Stimulated activated CD8-positive, alpha-beta memory T cell treated with anti-CD3 and anti-CD28 coated beads, Interleukin-15, amount 100 ng/mL, for 1 hour (primary cell): ENCODE results near the gene GJA4.
"Not testable (repeated sequence)": the region's sequence is repeated elsewhere in the genome, so short reads cannot be mapped to it uniquely, and the experiment has no call there.

Experiments used
- DNase-seq: peaks from one replicate; pipeline ENCODE4 v3.0.0-alpha.2; 2020; ENCODE audit warnings: low read depth

GJA4 gene

DNA sequence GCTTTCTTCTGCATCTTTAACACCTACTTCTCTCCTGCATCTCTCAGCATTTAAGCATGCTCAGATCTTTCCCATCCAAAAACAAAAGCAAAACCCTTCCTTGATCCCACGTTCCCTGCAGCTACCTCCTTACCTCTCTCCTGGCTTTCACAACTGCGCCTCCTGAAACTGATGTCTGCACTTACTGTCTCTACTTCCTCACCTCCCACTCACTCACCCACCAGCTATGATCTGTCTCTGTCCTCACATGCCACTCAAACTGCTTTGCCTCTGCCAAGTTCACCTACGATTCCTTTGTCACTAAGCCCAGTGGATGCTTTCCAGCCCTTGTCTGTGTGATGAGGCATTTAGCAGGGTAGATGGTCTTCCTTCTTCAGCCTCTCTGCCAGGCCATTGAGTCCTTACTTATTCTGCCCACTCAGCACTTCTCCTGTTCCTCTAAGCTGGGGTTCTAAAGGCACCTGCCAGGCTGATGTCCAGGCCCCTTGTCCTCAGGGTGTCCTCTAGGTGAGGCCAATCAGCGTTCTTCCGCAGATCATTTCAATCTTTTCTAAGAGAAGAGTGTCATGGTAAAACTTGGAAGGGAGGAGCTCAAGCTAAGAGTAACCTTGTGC is 21.8 kb upstream of the GJA4 start:
- no peak for DNase-seq

DNA sequence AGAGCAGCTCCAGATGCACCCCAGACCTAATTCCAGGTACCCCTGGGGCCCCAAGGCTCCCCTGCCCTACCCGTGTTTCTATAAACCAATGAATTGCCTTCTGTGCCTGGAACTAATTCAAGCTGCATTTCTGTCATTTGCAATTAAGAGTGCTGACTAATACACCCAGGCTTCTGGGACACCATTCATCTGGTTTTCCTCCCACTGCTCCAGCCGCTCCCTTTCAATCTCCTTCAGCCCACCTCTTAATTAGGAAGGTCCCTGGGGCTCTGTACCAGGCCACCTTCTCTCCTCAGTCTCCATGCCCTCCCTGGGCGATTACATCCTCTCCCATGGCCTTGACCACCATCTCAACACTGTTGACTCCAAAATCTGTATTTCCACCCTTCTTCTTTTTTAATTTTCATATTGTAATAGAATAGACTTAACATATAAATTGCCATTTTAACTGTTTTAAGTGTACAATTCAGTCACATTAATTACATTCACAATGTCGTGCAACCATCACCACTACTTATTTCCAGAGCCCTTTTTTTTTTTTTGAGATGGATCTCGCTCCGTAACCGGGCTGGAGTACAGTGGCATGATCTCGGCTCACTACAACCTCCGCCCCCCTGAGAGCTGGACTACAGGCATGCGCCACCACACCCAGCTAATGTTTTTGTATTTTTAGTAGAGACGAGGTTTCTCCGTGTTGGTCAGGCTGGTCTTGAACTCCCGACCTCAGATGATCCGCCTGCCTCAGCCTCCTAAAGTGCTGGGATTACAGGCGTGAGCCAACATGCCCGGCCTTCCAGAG is 21.0 kb upstream of the GJA4 start:
- DNase-seq, result no peak

DNA sequence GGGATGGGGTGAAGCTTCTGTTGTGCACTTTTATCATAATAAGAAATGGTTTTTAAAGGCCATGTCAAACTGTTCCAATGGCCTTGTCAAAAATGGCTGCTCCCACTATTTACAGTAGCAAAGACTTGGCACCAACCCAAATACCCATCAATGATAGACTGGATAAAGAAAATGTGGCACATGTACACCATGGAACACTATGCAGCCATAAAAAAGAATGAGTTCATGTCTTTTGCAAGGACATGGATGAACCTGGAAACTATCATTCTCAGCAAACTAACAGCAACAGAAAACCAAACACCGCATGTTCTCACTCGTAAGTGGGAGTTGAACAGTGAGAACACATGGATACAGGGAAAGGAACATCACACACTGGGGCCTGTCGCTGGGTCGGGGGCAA is 19.7 kb upstream of the GJA4 start:
- not testable (repeated sequence) for DNase-seq

DNA sequence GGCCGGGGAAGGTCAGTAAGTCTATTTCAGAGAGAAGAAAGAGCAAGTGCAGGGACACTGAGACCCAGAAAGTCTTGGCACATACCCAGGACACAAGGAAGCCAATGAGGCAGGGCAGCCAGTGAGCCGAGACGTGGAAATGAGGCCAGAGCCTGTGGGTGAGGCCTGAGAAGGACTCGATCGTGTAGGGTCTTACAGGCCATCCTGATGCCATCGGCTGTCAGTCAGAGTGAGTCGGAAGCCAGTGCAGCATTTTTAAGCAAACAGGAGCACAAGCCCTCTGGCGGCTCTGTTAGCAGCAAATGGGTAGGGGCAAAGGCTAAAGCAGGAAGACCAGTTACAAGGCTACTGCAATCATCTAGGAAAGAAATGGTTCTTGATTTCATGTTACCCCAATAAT is 17.8 kb upstream of the GJA4 start:
- DNase-seq, result no peak

DNA sequence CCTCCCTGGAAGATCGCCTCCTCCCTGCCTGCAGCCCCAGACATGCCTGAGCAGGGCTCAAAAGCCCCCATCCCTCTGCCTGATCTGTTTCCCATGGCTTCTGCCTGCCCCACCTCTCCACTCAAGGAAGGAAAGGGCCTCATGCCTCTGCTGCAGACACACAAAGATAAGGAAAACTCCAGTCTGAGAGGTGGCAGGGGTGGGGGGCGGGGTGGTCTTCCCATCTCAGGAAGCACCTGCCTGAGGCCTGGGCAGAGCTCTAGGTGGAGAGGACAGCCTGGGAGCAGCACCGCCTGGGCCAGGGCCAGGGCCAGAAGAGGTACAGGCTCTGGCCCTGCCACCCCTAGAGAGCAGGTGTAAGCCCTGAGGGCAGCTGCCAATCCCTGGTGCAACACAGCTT is 15.9 kb upstream of the GJA4 start:
- no peak for DNase-seq

DNA sequence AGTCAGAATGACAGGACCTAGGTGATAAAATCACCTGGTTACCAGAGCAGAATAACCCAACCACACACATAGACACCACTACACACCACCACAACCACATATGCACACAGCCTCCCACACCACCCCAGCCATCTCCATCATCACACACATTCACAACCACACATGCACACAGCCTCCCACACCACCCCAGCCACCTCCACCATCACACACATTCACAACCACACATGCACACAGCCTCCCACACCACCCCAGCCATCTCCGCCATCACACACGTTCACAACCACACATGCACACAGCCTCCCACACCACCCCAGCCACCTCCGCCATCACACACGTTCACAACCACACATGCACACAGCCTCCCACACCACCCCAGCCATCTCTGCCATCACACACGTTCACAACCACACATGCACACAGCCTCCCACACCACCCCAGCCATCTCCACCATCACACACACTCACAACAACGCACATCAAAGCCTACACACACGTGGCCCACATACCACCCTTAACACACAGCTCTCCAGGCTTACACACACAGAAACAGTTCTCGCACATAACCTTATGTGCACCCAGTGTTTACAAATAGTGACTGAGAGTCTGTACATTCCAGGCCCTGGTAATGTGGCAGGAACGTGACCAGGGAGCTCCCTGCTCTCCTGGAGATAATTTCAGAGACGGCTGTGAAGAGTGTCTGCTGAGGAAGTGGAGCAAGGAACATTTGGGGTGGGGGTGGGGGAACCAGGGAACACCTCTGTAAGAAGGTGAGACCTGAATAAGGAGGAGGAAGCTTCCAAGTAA is 15.1 kb upstream of the GJA4 start:
- DNase-seq, result no peak

DNA sequence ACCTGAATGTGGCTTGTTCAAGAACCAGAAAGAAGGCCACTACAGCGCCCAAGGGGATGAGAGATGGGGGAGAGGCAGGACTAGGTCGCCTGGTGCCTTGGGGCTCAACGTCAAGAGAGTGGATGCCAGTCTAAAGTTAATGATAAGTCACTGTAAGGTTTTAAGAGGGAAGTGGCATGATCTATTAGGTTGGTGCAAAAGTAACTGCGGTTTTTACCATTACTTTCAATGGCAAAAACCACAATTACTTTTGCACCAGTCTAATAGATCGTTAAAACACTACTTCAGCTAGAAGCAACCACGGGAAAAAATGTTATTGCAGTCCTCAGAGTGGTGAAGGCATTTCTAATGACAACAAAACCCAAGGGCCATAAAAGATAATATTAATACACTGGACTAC is 14.4 kb upstream of the GJA4 start:
- DNase-seq, result no peak

DNA sequence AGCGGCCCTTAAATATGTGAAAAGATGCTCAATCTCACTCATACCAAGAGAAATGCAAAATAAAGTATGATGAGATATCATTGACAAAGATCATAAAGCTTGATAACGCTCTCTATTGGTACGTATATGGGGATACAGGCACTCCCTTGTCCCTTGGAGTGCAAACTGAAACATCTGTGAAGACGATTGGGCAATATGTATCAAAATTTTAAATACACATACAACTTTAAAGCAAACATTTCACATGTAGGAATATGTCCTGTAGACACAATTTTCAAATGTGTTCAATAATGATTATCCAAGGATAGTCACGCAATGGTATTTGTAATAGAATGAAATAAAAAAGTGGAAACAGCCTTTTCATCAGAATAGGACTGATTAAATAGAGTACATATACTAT is 13.8 kb upstream of the GJA4 start:
- no peak for DNase-seq

DNA sequence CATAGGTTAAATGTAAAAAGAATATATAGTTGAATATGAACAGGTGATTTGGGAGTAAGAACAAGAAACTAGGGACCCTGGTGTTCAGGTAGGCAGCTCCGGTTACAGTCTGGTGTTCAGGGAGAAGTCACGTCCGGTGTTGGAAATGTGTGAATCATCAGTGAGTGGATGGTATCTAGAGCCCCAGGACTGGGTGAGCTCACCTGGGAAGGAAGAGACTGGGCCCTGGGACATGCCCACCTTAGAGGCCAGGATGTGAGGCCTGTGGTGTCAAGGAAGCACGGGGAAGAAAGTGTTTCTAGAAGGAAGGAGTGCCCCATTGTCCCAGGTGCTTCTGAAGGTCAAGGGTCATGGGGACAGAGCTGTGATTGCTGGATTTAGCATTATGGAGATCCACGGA is 13.3 kb upstream of the GJA4 start:
- DNase-seq, result no peak

DNA sequence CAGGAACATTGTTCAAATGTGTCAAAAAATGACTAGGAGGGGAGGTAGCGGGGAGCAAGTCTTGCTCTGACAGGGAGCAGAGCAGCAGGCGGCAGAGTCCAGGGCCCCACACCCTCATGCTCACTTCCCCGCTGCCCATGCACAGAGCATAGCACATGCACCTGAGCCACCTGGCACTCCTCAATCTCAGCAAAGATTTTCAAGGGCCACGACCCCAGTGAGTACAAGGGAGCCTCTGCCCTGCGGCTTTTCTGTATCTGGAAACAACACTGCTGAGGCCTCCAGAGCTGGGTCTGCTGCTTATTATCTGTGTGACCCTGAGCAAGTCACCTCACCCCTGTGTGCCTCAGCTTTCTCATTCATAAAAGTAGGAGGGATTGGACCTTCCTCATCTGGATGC is 12.8 kb upstream of the GJA4 start:
- no peak for DNase-seq

DNA sequence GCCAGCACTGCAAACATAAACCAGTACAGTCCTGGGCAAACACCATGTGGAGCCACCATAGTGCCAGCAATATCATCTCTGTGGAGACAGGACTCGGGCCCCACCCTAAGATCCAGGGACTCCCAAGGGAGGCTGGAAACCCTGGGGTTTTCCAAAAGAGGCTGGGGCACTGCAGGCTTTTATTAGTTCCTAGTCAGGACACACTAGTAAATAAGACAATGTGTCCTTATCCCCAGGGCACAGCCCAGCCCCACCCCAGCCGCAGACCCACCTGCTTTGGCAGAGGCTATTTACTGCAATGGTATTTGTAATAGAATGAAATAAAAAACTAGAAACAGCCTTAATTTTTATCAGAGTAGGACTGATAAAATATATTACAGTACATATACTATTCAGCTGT is 12.3 kb upstream of the GJA4 start:
- DNase-seq, result no peak

DNA sequence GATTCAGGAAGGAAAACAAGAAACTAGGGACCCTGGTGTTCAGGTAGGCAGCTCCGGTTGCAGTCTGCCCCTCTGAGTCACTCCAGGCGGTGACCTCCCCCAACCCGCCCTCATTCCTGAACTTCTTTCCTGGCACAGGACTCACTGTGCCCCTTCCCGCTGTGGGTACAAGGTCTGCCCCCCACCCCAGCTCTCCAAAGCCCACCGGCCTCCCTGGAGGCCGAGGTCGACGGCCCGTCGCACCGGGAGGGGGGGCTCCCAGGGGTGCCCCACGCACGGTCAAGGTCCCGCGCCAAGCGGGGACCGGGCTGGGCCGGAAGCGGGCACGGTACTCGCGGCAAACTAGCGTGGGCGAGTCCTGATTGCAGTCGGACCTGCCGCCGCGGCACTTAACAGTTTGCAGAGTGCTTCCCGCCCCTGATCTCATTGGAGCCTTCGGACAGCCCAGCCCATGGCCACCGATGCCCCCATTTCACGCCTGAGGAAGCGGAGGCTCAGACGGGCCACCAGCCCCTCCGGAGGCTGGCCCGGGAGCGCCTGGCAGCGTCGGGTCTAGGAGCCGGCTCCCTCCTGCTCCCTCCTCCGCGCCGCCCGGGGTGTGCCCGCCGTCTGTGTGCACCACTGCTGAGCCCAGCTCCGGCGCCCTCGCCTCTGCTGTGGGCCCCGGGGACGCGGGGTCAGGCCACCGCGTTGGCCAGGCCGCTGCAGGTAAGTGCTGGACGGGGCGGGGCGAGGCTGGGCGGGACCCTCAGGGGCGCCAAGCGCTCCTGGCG is 11.5 kb upstream of the GJA4 start, which contains the start of gene GJB3:
TSS of gene GJB3 (plus strand) at position 144 of the 773 bp plus-strand sequence. CDS start 3,549 bp downstream, outside the sequence.
- DNase-seq, result no peak

DNA sequence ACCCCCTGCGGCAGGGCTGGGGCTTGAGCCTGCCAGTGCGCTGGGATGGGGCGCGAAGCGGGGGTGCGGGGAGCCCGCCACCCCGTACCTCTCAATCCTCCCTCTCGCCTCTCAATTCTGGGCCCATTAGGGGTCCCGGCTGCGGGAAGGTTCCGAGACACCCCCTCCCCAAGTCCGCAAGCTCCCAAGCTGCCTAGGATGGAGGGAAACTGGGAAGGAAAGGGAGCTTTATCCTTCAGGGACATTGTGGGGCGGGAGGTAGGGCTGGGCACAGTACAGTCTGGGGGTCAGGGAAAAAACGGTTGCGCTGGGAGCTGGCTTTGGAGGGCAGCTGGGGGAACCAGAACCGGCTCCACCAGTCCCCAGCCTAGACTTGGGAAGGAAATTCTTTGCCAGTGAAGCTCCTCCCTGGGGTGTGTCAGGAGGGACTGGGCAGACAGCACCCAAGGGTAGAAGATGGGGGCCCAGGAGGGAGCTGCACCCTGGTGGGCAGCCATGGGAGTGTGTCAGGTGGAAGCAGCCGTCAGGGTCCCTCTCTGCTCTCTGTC is 10.9 kb upstream of the GJA4 start:
- DNase-seq, result no peak

DNA sequence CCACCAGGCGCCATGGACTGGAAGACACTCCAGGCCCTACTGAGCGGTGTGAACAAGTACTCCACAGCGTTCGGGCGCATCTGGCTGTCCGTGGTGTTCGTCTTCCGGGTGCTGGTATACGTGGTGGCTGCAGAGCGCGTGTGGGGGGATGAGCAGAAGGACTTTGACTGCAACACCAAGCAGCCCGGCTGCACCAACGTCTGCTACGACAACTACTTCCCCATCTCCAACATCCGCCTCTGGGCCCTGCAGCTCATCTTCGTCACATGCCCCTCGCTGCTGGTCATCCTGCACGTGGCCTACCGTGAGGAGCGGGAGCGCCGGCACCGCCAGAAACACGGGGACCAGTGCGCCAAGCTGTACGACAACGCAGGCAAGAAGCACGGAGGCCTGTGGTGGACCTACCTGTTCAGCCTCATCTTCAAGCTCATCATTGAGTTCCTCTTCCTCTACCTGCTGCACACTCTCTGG is 8.0 kb upstream of the GJA4 start:
- no peak for DNase-seq

DNA sequence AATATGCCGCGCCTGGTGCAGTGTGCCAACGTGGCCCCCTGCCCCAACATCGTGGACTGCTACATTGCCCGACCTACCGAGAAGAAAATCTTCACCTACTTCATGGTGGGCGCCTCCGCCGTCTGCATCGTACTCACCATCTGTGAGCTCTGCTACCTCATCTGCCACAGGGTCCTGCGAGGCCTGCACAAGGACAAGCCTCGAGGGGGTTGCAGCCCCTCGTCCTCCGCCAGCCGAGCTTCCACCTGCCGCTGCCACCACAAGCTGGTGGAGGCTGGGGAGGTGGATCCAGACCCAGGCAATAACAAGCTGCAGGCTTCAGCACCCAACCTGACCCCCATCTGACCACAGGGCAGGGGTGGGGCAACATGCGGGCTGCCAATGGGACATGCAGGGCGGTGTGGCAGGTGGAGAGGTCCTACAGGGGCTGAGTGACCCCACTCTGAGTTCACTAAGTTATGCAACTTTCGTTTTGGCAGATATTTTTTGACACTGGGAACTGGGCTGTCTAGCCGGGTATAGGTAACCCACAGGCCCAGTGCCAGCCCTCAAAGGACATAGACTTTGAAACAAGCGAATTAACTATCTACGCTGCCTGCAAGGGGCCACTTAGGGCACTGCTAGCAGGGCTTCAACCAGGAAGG is 7.4 kb upstream of the GJA4 start:
- DNase-seq, result no peak

DNA sequence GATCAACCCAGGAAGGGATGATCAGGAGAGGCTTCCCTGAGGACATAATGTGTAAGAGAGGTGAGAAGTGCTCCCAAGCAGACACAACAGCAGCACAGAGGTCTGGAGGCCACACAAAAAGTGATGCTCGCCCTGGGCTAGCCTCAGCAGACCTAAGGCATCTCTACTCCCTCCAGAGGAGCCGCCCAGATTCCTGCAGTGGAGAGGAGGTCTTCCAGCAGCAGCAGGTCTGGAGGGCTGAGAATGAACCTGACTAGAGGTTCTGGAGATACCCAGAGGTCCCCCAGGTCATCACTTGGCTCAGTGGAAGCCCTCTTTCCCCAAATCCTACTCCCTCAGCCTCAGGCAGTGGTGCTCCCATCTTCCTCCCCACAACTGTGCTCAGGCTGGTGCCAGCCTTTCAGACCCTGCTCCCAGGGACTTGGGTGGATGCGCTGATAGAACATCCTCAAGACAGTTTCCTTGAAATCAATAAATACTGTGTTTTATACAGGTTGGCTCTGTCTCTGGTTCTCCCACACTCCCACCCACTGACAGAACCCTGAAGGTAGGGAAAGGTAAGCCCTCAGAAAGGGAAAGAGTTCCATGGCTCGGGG is 6.8 kb upstream of the GJA4 start:
- DNase-seq, result no peak

DNA sequence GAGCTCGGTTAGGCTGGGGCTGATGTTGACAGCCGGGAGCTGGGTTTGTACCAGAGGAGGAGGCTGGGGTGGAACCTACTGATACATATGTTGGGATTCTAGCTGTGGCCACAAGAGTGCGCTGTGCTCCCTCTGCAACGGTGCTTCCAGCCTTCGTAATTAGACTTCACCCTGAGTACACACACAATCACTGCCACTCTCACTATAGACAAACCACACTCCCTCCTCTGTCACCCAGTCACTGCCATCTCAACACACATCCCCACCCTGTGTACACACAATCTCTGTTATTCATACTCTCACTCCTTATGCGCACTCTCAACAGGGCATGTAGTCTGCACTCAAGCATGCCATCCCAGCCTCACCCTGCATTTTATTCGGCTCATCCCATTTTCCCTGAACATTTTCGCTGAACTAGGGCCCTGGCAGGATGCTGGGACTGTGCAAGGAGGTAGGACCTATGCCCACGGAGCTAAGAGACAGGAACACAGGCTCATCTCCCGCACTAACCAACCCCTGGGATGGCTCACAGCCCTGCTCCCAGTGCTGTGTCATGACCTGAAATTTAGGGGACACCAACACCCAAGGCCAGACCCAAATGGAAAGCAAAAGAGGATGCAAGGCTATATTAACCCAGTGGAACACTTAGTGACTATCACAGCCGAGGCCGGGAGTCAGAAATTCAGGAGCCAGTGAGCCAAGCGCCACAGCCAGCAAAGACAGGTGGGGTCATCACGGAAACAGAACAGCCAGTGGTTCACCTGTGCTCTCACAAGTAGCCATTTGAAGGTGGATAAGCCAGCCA is 6.1 kb upstream of the GJA4 start:
- peak; percentile 33 for DNase-seq

DNA sequence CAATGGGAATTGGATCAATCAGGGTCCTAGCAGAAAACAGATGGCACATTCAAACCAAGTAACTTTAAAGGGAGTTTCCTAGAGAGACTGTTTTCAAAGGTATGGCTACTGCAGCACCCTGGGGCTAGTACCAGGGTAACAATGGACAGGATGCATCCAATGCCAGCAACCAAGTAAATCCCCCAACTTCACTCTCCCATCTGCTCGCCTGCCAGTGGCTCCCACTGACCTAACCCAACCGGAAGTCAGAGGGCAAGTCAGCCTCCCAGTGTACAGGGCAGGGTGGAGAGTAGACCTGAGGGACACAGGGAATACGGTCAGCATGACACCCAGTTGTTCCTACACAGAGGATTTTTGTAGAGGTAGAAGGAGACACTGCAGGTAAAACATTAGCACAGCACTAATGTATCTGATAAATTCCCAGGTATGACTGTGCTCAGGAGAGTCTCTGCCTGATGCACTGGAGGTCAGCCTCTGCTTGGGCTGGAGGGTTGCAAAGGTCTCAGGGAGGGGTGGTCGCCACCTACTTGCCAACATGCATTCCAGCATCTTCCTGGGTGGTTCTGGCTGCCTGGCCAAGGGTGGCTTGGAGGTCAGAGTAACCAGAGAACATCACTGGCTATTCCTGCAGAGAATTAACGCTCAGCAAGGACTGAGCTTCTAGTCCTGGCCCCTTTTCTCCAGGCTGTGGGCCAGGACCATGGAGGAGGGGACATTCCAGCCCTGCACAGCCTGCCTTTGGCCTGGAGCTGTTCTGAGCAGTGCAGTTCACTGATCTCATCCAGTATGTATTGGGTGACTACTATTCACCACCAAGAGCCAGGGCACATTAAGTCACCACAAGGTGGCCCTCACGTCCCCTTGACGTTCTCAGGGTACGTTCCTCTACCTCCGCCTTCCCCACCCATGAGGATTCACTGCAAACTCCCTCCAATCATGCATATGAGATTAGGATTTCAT is 5.1 kb upstream of the GJA4 start:
- no peak for DNase-seq

DNA sequence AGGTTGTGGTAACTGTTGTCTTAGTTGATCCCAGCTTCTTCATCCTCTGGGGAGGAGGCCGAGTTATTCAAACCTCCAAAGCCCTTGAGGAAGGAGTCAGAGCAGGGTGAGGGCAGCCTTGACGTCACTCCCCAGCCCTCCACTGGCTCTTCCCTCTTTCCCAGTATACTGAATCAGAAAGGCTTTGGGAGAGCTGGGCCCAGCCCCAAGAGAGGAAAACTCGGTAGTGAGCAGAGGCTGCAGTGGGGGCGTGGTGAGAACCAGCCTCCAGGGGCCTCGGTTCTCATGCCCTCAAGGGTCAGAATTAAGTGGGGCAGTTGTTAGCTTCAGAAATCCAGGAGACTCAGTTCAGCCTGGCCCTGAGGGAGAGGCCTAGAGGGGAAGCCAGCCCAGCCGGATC is 1.8 kb upstream of the GJA4 start:
- no peak for DNase-seq
